Peyer's patch (tissue), 4 donors: ENCODE data around the gene HPD. TPM values are rescaled to one million over a fixed set of nuclear protein-coding genes. Genes with fewer than 3 reads are reported as not detected.

ENCODE experiments used
- DNase-seq, 3 donors: peaks; one replicate each; pipeline ENCODE4 v3.0.0-alpha.2; 2017 to 2019
- H3K27ac ChIP-seq, 4 donors: fragments of 200-600 bp; sonication (generic); one replicate each; pipeline ENCODE4 v1.5.1; 2016 to 2019
- H3K27me3 ChIP-seq, 2 donors: fragments of 200-600 bp; sonication (generic); one replicate each; pipeline ENCODE4 v1.5.1; 2019
- H3K36me3 ChIP-seq, 3 donors: fragments of 200-600 bp; sonication (generic); one replicate each; pipeline ENCODE4 v1.5.1; 2016 to 2019
- H3K4me1 ChIP-seq, 4 donors: fragments of 200-600 bp; sonication (generic); one replicate each; pipeline ENCODE4 v1.5.1; 2016 to 2019
- H3K4me3 ChIP-seq, 4 donors: fragments of 200-600 bp; sonication (generic); 1 replicate in 3 of 4; 2 replicates in 1 of 4; pipeline ENCODE4 v1.5.1; 2016 to 2019; ENCODE audit warnings: mild to moderate bottlenecking in 1 of 4
- H3K9me3 ChIP-seq, 4 donors: fragments of 200-600 bp; sonication (generic); one replicate each; pipeline ENCODE4 v1.5.1; 2016 to 2019; ENCODE audit warnings: mild to moderate bottlenecking in 1 of 4
- POLR2A ChIP-seq, 2 donors: fragments of 450-650 bp; IDR thresholded peaks; one replicate each; pipeline ENCODE4 v1.5.1; 2017; ENCODE audit warnings: antibody characterized with exemption in 2 of 2, mild to moderate bottlenecking in 2 of 2, moderate library complexity in 2 of 2
- total RNA-seq, 4 donors: library from RNA; depleted of rRNA; stranded (reverse); fragments of >200 nt; gene quantifications; one replicate each; pipeline ENCODE4 v1.1.0, GENCODE V29; 2016
- TF ChIP-seq, protein P1 (sequence below), 6 experiments: fragments of 450-650 bp in 4 of 6; fragments of 200-600 bp in 2 of 6; sonication (generic) in 1 of 6; IDR thresholded peaks; one replicate each; pipeline ENCODE4 v1.5.1; 2017 to 2019; ENCODE audit warnings: antibody characterized with exemption in 6 of 6, mild to moderate bottlenecking in 3 of 6, moderate library complexity in 1 of 6

Gene HPD
- total RNA-seq, 4 donors from 2014 or later: not detected

DNA sequence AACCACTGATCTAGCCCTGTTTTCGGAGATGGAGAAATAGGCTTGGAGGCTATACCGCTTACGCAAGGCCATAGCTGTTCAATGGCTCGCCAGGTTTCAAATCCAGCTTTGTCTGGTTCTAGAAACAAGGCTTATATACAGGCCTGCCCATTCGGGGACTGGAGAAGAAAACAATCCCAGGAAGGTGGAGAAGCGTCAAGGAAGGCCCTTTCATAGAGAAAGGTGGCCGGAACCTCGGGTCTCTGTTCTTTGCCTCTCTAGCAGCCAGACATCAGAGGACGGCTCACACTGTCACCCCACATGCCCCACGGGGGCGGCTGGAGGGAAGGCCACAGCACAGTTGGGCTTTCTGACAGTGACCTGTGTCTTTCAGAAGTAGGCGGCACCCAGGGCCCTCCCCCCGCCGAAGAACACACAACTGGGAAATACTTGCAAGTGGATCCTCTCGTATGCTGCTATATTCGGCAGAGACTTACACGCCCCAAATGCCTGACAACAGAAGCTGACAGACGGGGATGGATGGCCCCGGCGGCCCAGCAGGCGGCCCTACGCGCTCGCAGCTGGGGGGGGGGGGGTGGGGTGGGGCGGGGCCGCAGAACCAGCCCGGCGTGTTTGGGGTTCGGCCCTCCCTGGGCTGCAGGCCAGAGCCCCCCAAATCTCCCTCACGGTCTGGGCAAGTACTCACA is 59.4 kb downstream of the HPD start:
- peak in 2 of 3 donors; percentile 79 to 83 for DNase-seq
- H3K9me3 ChIP-seq: no peaks in the 10 kb centered on the region
- H3K36me3 ChIP-seq: peaks cover 0 to 12% (median 0%) of the 10 kb centered on the region in 3 donors
- peak in 1 of 2 donors; percentile 19 for TF ChIP-seq POLR2A (IDR thresholded peaks at IDR 0.05)
- TF ChIP-seq, protein P1, sequence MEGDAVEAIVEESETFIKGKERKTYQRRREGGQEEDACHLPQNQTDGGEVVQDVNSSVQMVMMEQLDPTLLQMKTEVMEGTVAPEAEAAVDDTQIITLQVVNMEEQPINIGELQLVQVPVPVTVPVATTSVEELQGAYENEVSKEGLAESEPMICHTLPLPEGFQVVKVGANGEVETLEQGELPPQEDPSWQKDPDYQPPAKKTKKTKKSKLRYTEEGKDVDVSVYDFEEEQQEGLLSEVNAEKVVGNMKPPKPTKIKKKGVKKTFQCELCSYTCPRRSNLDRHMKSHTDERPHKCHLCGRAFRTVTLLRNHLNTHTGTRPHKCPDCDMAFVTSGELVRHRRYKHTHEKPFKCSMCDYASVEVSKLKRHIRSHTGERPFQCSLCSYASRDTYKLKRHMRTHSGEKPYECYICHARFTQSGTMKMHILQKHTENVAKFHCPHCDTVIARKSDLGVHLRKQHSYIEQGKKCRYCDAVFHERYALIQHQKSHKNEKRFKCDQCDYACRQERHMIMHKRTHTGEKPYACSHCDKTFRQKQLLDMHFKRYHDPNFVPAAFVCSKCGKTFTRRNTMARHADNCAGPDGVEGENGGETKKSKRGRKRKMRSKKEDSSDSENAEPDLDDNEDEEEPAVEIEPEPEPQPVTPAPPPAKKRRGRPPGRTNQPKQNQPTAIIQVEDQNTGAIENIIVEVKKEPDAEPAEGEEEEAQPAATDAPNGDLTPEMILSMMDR (IDR thresholded peaks at IDR 0.05): peak in 1 of 6 experiments; percentile 18
- H3K27me3 ChIP-seq: no peaks in the 10 kb centered on the region
- H3K4me3 ChIP-seq: peak overlapping the region; percentile 82 to 93 (median 88)
- H3K27ac ChIP-seq: peak overlapping the region; percentile 100
- peaks cover 4 to 51% (median 16%) of the 10 kb centered on the region in 4 donors for H3K4me1 ChIP-seq

GRCh38 chr12:121798787-121799155 is 59.9 kb downstream of the HPD start:
- H3K36me3 ChIP-seq: peaks cover 0 to 12% (median 0%) of the 10 kb centered on the region in 3 donors
- peaks cover 4 to 56% (median 16%) of the 10 kb centered on the region in 4 donors for H3K4me1 ChIP-seq
- H3K27me3 ChIP-seq: no peaks in the 10 kb centered on the region
- peak overlapping the region; percentile 100 for H3K27ac ChIP-seq
- H3K9me3 ChIP-seq: no peaks in the 10 kb centered on the region
- no peak for DNase-seq
- peak overlapping the region in 3 of 4 donors; percentile 82 to 93 (median 91) for H3K4me3 ChIP-seq
- TF ChIP-seq, protein P1 (IDR thresholded peaks at IDR 0.05): no peak
- TF ChIP-seq POLR2A (IDR thresholded peaks at IDR 0.05): no peak

GRCh38 chr12:121797937-121798786 is 60.5 kb downstream of the HPD start:
- Histone ChIP-seq H3K4me1 (peaks cover 4 to 63% (median 18%) of the 10 kb centered on the region in 4 donors), H3K27me3 (no peaks in the 10 kb centered on the region), H3K36me3 (peaks cover 0 to 12% (median 0%) of the 10 kb centered on the region in 3 donors), H3K4me3 (peak overlapping the region in 2 of 4 donors; percentile 91 to 93), H3K9me3 (no peaks in the 10 kb centered on the region), H3K27ac (peak overlapping the region; percentile 100)
- peak; percentile 27 to 79 for TF ChIP-seq POLR2A (IDR thresholded peaks at IDR 0.05)
- TF ChIP-seq, protein P1 (IDR thresholded peaks at IDR 0.05): no peak
- peak in 2 of 3 donors; percentile 87 to 90 for DNase-seq

GRCh38 chr12:121796855-121797751 is 61.6 kb downstream of the HPD start:
- Histone ChIP-seq H3K27me3 (no peaks in the 10 kb centered on the region), H3K4me3 (peak overlapping the region in 3 of 4 donors; percentile 8 to 93 (median 91)), H3K9me3 (no peaks in the 10 kb centered on the region), H3K36me3 (peaks cover 0 to 12% (median 0%) of the 10 kb centered on the region in 3 donors), H3K4me1 (peaks cover 7 to 68% (median 19%) of the 10 kb centered on the region in 4 donors), H3K27ac (peak overlapping the region; percentile 100)
- peak in 2 of 3 donors; percentile 96 to 98 for DNase-seq
- peak; percentile 48 to 87 for TF ChIP-seq POLR2A (IDR thresholded peaks at IDR 0.05)
- TF ChIP-seq, protein P1 (IDR thresholded peaks at IDR 0.05): peak in 3 of 6 experiments; percentile 51 to 63 (median 56)
